GM21723 (cell line): ENCODE data around the gene KCNIP4.
"Not testable (repeated sequence)": the region's sequence is repeated elsewhere in the genome, so short reads cannot be mapped to it uniquely, and the experiment has no call there.

ENCODE experiments used
- ATAC-seq: cut with Tn5 transposase; IDR thresholded peaks from one replicate; pipeline ENCODE4 v1.9.1; 2021; ENCODE audit warnings: mild to moderate bottlenecking, moderate library complexity; ENCODE audit not compliant: unreplicated experiment

KCNIP4 gene

GRCh38 chr4:21948347-21949072, at the start of gene KCNIP4:
TSS of gene KCNIP4 (minus strand) at chr4:21948772.
- no peak for ATAC-seq

GRCh38 chr4:21996618-21997017, 48.0 kb upstream of the KCNIP4 start:
- ATAC-seq = not testable (repeated sequence)

- no peak for ATAC-seq
These were observed 43.8 kb upstream of the KCNIP4 start for GRCh38 chr4:21992330-21992729.

- no peak for ATAC-seq
These were observed 43.0 kb upstream of the KCNIP4 start for GRCh38 chr4:21991562-21991961.

GRCh38 chr4:21991050-21991449, 42.5 kb upstream of the KCNIP4 start:
- no peak for ATAC-seq

- no peak for ATAC-seq
These were observed 40.8 kb upstream of the KCNIP4 start for GRCh38 chr4:21989351-21989750.

GRCh38 chr4:21986307-21986706, 37.7 kb upstream of the KCNIP4 start:
- no peak for ATAC-seq

- no peak for ATAC-seq
These were observed 33.5 kb upstream of the KCNIP4 start for GRCh38 chr4:21982087-21982486.

- no peak for ATAC-seq
These were observed 30.6 kb upstream of the KCNIP4 start for GRCh38 chr4:21979196-21979595.

GRCh38 chr4:21976166-21976565, 27.6 kb upstream of the KCNIP4 start:
- no peak for ATAC-seq

GRCh38 chr4:21973850-21974249, 25.3 kb upstream of the KCNIP4 start:
- ATAC-seq = no peak

- ATAC-seq = no peak
These were observed 16.3 kb upstream of the KCNIP4 start for GRCh38 chr4:21964762-21965319.

GRCh38 chr4:21962691-21963090, 14.1 kb upstream of the KCNIP4 start:
- no peak for ATAC-seq

- ATAC-seq = no peak
These were observed 12.2 kb upstream of the KCNIP4 start for GRCh38 chr4:21960793-21961192.

- no peak for ATAC-seq
These were observed 6.3 kb upstream of the KCNIP4 start for GRCh38 chr4:21954916-21955315.

- ATAC-seq = no peak
These were observed 5.1 kb upstream of the KCNIP4 start for GRCh38 chr4:21953653-21954052.

- ATAC-seq = no peak
These were observed 4.0 kb upstream of the KCNIP4 start for GRCh38 chr4:21952549-21952948.

- no peak for ATAC-seq
These were observed 493 bp upstream of the KCNIP4 start for GRCh38 chr4:21949073-21949457.

- no peak for ATAC-seq
These were observed 703 bp downstream of the KCNIP4 start for GRCh38 chr4:21947791-21948346.

- no peak for ATAC-seq
These were observed 1.7 kb downstream of the KCNIP4 start for GRCh38 chr4:21946858-21947257.

- no peak for ATAC-seq
These were observed 26.9 kb downstream of the KCNIP4 start for GRCh38 chr4:21921526-21922180.

- no peak for ATAC-seq
These were observed 32.8 kb downstream of the KCNIP4 start for GRCh38 chr4:21915761-21916160.
